ENCODE results near the gene MFAP3. TPM values are rescaled to one million over a fixed set of nuclear protein-coding genes. Genes with fewer than 3 reads are reported as not detected.

Gene MFAP3
- total and polyA plus RNA-seq, 8 donors, result 33.6 to 44.0 (median 36.6) TPM

GRCh38 chr5:154046486-154046885 is 7.7 kb downstream of the MFAP3 start:
- intact Hi-C loops (cut with DNase I), result no loop called here
- DNase-seq, result no peak
- TF ChIP-seq, protein P1, sequence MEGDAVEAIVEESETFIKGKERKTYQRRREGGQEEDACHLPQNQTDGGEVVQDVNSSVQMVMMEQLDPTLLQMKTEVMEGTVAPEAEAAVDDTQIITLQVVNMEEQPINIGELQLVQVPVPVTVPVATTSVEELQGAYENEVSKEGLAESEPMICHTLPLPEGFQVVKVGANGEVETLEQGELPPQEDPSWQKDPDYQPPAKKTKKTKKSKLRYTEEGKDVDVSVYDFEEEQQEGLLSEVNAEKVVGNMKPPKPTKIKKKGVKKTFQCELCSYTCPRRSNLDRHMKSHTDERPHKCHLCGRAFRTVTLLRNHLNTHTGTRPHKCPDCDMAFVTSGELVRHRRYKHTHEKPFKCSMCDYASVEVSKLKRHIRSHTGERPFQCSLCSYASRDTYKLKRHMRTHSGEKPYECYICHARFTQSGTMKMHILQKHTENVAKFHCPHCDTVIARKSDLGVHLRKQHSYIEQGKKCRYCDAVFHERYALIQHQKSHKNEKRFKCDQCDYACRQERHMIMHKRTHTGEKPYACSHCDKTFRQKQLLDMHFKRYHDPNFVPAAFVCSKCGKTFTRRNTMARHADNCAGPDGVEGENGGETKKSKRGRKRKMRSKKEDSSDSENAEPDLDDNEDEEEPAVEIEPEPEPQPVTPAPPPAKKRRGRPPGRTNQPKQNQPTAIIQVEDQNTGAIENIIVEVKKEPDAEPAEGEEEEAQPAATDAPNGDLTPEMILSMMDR (IDR thresholded peaks at IDR 0.05), result no peak
- ATAC-seq, result no peak
- Histone ChIP-seq H3K4me3 (no peak overlapping the region), H3K4me1 (peaks cover 4 to 53% of the 10 kb centered on the region in 2 donors), H3K27me3 (no peaks in the 10 kb centered on the region), H3K36me3 (peaks cover 0 to 20% of the 10 kb centered on the region in 2 donors), H3K27ac (no peak overlapping the region), H3K9me3 (no peaks in the 10 kb centered on the region)

- Histone ChIP-seq H3K27me3 (no peaks in the 10 kb centered on the region), H3K9me3 (no peaks in the 10 kb centered on the region), H3K4me1 (peaks cover 3 to 45% of the 10 kb centered on the region in 2 donors), H3K4me3 (no peak overlapping the region), H3K27ac (no peak overlapping the region), H3K36me3 (peaks cover 0 to 29% of the 10 kb centered on the region in 2 donors)
- DNase-seq (no peak), ATAC-seq (no peak)
- intact Hi-C loops (cut with DNase I), result no loop called here
- TF ChIP-seq, protein P1 (IDR thresholded peaks at IDR 0.05), result no peak
These were observed 8.6 kb downstream of the MFAP3 start for GRCh38 chr5:154047324-154047723.

DNA sequence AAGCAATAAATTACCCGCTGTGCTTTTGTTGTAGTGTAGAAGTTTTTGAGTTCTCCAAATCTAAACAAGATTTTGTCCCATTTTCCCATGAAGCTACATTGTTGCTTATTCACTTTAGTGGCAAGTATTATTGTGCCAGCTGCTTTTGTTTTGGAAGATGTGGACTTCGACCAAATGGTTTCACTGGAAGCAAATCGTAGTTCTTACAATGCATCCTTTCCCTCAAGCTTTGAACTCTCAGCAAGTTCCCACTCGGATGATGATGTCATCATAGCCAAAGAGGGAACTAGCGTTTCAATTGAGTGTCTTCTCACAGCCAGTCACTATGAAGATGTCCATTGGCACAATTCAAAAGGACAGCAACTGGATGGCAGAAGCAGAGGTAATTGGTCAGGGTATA is 10.9 kb downstream of the MFAP3 start:
- no peak overlapping the region for H3K27ac ChIP-seq
- TF ChIP-seq, protein P1 (IDR thresholded peaks at IDR 0.05), result no peak
- H3K4me1 ChIP-seq, result peaks cover 0 to 24% of the 10 kb centered on the region in 2 donors
- no peak overlapping the region for H3K4me3 ChIP-seq
- intact Hi-C loops (cut with DNase I), result no loop called here
- H3K9me3 ChIP-seq, result no peaks in the 10 kb centered on the region
- ATAC-seq, result no peak
- H3K27me3 ChIP-seq, result no peaks in the 10 kb centered on the region
- DNase-seq, result no peak
- peaks cover 0 to 48% of the 10 kb centered on the region in 2 donors for H3K36me3 ChIP-seq

DNA sequence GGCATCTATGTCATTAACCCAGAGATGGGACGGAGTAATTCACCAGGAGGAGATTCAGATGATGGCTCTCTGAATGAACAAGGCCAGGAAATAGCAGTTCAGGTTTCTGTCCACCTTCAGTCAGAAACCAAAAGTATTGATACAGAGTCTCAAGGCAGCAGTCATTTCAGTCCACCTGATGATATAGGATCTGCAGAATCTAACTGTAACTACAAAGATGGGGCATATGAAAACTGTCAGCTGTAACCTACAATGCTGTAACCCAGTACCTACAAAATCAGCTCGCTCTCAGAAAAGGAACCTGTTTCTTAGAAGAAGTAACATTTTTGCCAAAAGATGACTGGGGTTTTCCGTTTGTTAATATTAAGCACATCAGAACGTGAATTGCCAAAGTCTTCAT is 14.7 kb downstream of the MFAP3 start:
- H3K27me3 ChIP-seq, result no peaks in the 10 kb centered on the region
- H3K36me3 ChIP-seq, result peaks cover 0 to 49% of the 10 kb centered on the region in 2 donors
- TF ChIP-seq, protein P1 (IDR thresholded peaks at IDR 0.05), result no peak
- no peak for DNase-seq
- ATAC-seq, result no peak
- H3K4me1 ChIP-seq, result peaks cover 0 to 14% of the 10 kb centered on the region in 2 donors
- H3K4me3 ChIP-seq, result no peak overlapping the region
- intact Hi-C loops (cut with DNase I), result no loop called here
- no peaks in the 10 kb centered on the region for H3K9me3 ChIP-seq
- no peak overlapping the region for H3K27ac ChIP-seq

DNA sequence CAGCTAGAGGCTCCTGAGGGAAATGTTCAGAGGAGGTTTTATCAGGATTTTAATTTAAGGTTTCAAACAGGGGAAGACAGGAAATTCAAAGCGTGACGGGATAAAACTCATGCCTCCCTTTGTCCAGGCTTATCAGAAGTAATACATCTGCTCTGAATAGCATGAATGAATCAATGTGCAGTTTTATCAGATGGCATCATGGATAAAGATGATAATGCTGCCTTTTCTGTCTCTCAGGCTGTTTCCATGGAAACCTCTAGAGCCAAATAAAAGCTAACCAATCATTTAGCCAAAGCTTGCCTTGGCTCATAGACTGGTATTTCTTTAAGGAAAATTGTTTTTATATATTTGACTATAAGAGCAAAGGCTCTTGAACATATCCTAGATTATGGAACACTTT is 16.4 kb downstream of the MFAP3 start:
- Histone ChIP-seq H3K9me3 (no peaks in the 10 kb centered on the region), H3K36me3 (peaks cover 0 to 48% of the 10 kb centered on the region in 2 donors), H3K27me3 (no peaks in the 10 kb centered on the region), H3K4me1 (peaks cover 0 to 9% of the 10 kb centered on the region in 2 donors), H3K27ac (no peak overlapping the region), H3K4me3 (no peak overlapping the region)
- ATAC-seq (no peak), DNase-seq (no peak)
- intact Hi-C loops (cut with DNase I), result no loop called here
- TF ChIP-seq, protein P1 (IDR thresholded peaks at IDR 0.05), result no peak

All from left lung (tissue), 10 donors.